ENCODE measurements around the gene SCARB1.
"Not testable (repeated sequence)": the region's sequence is repeated elsewhere in the genome, so short reads cannot be mapped to it uniquely, and the experiment has no call there.

The SCARB1 gene

DNA sequence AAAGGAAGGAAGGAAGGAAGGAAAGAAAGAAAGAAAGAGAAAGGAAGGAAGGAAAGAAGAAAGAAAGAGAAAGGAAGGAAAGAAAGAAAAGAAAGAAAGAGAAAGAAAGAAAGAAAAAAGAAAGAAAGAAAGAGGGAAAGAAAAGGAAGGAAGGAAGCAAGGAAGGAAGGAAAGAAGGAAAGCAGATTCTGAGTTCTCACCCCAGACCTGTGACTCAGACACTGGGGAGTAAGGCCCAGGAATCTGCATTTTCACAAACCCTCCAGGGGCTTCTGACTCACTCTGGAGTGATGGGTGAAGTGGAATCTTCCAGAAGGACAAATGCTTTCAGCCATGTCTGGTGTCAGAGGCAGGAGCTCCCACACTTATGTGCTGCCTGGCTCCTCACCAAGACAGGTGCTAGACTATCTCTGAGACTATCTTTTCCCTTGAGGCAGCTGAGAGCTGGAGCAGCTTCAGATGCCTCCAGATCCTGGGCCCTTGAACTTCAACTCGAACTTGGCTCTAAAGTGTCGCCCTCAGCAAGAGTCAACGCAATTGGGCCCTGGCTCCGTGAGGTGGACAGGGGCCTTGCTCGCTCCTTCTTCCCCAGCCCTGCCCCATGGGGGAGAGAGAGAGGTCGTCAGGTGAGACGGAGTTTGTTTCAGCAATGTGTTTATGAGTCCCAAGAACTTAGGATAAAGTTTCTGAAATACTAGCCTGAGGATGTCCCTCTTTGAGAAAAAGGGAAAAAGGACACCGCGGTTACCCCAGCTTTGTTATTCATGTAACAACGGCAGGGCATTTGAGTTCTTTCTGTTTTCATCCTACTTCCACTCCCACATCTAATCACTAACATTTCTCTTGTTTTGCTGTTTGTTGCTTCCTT lies 19.8 kb upstream of the SCARB1 start:
- no peak for DNase-seq

DNA sequence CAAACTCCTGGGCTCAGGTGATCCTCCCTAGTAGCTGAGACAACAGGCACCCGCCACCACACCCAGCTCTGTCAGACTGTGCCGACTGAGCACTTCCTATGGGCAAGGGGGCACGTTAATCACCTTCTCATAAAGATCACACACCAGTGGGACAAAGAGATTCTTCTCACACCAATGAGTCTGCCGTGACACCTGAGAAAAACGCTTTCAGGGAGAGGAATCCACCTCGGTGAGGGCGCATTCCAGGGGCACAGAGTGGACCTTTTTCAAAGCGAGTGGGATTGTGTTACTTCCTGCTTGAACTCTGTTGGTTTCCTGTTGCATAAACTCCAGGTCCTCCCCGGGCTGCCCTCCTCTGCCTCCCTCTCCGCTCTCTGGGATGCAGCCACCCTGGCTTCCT lies 17.5 kb upstream of the SCARB1 start:
- DNase-seq, result no peak

DNA sequence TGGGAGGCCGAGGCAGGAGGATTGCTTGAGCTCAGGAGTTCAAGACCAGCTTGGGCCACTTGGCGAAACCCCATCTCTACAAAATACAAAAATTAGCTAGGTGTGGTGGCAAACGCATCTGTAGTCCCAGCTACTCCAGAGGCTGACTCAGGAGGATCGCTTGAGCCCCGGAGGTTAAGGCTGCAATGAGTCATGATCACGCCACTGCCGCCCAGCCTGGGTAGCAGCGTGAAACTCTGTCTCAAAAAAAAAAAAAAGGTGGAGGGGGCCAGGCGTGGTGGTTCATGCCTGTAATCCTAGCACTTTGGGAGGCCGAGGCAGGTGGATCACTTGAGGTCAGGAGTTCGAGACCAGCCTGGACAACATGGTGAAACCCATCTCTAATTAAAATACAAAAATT lies 16.7 kb upstream of the SCARB1 start:
- not testable (repeated sequence) for DNase-seq

DNA sequence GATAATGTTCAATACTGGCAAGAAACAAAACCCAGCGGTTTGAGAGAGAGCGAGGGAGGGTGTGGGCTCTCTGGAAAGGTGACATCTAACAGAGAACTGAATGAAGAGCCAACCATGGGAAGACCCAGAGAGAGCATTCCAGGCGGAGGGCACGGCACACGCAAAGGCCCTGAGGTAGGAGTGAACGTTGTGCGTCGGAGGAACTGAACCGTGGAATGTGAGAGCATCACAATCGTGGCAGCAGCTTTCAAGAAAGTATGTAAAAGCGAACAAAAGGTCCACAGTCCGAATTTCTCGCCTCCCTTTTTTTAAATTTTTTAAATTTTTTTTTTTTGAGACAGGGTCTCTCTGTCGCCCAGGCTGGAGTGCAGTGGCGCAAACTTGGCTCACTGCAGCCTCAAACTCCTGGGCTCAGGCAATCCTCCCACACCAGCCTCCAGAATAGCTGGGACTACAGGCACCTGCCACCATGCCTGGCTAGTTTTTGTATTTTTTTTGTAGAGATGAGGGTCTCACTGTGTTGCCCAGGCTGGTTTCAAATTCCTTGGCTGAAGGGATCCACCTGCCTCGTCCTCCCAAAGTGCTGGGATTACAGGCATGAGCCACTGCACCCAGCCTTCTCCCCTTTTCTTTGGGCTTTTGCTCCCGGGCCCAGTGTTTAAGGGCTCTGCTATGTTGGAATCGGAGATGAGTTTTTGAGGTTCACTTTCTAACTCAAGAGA lies 15.3 kb upstream of the SCARB1 start:
- no peak for DNase-seq

DNA sequence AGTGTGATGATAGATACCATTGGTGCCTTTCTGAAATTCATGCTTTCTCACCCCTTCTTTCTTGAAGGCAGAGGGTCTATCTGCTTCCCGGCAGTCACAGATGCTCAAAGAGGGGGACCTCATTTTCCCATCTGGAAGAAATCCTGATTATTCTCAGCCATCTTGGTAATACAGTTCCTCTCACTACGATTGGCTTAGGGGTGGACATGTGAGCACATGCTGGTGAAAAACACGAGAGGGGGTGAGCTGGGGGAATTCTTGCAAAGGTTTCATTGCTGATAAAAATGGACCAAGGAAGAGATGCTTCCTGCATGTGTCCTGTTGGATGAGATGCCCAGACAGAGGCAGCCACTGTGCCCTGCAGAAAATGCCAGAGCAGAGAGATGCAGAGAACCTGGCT lies 13.8 kb upstream of the SCARB1 start:
- no peak for DNase-seq

DNA sequence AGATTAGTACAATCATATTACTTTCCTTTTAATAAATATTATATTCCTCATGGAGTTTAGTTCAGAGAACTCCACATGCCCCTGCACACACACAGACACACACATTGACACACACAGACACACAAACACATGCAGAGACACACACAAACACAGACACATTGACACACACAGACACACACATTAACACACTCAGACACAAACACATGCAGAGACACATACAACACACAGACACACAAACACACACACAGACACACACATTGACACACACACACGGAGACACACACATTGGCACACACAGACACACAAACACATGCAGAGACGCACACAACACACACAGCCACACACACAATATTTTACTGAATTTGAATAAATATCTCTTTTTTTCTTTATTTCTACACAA lies 12.5 kb upstream of the SCARB1 start:
- no peak for DNase-seq

DNA sequence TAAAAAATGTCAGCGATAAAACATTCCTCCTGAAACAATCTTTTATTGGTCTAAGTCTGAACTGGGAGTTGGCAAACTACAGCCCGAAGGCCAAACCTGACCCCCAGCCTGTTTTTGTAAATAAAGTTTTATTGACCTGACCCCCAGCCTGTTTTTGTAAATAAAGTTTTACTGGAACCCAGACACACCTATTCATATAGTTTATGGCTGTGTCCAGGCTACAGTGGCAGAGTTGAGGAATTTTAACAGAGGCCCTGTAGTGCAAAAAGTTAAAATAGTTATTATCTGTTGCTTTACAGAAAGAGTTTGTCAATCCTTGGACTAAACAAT lies 12.1 kb upstream of the SCARB1 start:
- DNase-seq, result no peak

DNA sequence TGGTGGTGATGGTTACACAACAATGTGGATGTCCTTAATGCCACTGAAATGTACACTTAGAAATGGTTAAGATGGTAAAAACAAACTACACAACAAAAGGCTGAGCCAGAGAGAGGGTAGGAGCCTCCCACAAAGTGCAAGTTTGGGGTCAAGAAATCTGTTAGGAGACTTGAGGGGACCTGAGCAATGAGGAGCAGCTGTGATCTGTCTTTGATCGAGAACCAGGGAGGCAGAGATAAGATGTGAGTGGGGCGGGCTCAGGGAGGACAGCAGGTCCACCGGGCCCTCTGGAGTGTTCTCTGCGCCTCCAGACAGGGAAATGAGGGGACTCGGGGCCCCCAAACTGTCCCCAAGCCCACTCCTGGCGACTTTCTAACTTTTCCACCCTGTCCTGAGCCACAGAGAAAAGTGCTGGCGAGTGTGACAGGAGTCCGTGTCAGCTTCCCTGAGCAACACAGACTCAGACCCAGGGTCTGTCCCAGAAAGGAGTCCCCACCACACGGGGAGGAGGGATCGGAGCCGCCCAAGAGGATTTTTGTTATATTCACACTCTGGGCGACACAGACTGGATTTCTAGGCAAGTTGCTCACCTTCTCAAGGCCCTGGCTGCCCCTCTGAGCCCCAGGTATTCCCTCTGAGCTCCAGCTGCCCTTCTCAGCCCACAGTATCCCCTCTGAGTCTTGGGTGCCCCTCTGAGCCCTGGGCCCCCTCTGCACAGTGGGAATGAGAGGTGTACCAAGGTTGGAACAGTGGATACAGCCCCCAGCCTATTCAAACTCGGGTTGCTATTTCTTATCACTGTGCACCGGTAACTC lies 11.5 kb upstream of the SCARB1 start:
- no peak for DNase-seq

DNA sequence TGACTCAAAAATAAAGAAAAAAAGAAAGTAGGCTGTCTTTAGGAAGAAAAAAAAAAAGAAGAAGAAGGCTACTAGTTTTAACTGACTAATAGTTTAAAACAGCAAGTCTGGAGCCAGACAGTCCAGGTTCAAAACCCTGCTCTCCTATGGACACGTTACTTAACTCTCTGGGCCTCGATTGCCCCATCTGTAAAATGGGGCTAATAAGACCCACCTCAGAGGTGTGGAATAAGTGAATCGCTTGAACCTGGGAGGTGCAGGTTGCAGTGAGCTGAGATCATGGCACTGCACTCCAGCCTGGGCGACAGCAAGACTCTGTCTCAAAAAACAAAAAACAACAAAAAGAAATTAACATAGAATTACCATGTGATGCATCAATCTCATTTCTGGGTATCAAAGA lies 10.5 kb upstream of the SCARB1 start:
- DNase-seq, result no peak

DNA sequence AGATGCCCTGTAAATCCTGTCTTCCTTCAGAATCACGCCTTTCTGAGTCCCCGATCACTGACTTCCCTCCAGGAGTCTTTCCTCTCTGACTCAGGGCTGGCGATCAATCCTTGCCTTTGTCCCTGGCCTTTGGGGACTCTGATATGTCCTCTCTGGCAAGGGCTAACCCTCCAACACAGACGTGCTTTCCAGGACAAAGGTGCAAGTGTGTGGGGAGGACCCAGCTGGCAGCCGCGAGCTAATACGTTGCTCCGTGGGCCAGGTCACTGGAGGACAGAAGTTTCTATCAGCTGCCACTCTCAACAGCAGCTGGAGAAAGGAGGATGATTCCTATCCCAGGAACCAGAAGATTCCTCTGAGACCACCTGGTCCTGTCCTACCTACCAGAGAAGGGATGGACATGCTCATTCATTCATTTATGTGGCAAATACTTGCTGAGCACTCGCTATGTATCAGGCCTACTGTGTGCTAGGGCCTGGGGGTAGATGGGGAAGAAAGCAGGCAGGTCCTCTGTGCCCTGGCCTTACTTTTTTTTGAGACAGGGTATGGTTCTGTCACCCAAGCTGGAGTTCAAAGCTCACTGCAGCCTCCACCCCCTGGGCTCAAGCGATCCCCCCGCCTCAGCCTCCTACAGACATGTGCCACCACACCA lies 8.5 kb upstream of the SCARB1 start:
- no peak for DNase-seq

DNA sequence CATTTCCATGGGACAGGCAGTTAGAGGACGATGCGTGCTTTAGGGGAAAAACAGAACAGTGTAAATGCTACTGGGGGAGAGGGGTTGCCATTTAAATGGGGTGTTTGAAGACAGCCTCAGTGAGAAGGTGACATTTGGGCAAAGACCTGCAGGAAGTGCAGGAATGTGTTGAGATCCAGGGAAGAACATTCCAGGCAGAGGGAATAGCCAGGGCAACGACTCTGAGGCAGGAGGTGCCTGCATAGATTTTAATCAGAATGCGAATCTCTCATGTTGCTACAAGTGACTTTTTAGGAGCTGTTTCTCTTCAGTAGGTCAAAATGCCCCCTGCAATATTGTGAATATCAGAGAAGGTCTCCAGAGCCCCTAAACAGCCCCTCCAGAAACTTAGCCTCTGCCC lies 7.6 kb upstream of the SCARB1 start:
- no peak for DNase-seq

DNA sequence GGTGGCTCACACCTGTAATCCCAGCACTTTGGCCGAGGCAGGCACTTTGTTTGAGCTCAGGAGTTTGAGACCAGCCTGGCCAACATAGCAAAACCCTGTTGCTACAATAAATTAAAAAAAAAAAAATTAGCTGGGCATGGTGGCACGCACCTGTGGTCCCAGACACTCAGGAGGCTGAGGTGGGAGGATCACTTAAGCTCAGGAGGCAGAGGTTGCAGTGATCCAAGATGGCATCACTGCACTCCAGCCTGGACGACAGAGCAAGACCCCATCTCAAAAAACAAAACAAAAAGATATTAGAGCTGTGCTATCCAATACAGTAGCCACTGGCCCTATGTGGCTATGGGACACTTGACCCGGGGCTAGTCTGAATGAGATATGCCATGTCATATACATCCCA lies 6.9 kb upstream of the SCARB1 start:
- no peak for DNase-seq

DNA sequence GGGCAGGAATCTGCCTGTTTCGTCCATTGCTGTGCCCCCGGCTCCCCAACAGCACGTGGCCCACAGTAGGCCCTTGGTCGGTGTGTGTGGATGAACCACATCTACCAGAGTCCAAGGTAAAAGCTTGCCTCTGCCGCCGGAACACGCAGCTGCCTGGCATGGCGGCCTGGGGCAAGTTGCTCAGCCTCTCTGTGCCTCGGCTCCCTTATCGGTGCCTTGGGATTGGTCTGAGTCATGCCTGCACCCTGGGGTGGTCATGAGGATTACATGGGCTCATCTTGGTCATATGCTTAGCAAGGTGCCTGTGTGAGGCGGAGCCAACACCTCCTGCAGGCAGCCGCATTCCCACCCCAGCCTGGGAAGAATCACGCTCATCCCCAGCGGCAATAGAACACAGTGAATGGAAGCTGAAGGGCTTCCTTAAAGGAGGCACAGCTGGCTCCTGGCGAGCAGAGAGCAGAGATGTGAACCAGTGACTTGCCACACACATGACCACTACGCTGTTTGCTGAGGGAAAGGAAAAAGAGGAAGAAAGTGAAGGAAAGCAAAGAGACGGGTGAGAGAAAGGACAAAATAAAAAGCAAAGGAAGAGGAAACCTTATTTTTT lies 5.5 kb upstream of the SCARB1 start:
- DNase-seq, result no peak

DNA sequence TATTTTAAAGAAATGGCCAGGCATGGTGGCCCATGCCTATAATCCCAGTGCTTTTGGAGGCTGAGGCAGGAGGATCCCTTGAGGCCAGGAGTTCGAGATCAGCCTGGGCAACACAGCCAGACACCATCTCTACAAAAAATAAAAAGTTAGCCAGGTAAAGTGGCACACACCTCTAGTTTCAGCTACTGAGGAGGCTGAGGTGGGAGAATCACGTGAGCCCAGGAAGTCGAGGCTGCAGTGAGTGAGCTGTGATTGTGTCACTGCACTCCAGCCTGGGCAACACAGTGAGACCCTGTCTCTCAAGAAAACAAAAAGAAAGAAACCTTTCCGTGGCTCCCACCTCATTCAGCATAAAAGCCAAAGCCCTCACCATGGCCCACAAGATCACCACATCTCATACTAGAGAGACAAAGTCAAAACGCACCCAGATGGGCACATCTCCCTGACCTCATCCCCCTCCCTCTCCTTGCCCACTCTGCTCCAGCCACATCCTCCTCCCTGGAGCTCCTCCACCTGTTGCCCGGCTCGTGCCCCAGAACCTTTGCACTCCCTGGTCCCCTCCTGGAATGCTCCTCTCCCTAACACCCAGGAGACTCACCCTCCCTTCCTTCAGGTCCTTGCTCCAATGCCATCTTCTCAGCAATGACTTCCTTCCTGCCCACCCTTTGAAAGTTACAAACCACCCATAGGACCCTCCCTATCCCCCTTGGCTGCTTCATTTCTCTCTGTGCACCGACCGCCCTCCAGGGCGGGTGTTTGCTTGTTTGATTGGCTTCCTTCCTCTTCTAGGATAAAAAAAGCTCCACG lies 4.8 kb upstream of the SCARB1 start:
- no peak for DNase-seq

DNA sequence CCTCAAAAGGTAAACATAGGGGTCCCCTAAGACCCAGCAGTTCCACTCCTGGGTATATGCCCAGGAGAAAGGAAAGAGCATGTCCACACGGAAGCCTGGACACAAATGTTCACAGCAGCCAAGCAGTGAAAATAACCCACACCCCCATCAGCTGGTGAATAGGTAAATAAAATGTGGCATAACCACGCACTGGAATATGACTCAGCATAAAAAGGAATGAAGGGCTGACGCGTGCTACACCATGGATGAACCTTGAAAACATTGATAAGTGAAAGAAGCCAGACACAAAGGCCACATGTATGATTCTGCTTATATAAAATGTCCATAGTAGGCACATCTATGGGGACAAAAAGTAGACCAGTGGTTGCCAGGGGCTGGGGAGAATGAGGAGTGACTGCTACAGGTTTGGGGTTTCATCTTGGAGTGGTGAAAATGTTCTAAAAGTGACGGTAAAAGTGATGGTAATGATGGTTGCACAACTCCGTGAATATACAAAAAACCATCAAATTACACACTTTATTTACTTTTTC lies 3.8 kb upstream of the SCARB1 start:
- no peak for DNase-seq

DNA sequence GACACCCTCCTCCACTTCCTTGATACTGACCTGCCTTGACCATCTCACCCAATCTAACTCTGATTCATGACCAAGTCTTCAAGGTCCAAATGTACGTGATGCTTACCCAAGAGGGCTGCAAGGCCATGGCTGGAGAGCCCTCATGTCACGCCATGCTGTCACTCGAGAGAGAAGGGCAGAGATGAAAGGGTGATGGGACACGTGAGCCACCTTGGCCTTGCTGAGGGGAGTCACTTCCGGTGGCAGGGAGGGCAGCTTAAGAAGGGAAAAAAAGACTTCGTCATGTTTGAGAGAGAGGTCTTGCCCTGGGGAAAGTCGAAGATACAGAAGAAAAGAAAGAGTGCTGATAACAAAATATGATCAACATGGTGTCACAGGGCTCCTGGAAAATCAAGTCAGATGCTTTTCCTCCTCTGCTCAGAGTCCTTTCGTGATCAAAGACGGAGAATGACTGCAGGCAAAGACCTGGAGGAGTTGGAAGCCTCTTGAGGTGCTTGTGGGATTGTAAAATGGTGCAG lies 3.3 kb upstream of the SCARB1 start:
- no peak for DNase-seq

DNA sequence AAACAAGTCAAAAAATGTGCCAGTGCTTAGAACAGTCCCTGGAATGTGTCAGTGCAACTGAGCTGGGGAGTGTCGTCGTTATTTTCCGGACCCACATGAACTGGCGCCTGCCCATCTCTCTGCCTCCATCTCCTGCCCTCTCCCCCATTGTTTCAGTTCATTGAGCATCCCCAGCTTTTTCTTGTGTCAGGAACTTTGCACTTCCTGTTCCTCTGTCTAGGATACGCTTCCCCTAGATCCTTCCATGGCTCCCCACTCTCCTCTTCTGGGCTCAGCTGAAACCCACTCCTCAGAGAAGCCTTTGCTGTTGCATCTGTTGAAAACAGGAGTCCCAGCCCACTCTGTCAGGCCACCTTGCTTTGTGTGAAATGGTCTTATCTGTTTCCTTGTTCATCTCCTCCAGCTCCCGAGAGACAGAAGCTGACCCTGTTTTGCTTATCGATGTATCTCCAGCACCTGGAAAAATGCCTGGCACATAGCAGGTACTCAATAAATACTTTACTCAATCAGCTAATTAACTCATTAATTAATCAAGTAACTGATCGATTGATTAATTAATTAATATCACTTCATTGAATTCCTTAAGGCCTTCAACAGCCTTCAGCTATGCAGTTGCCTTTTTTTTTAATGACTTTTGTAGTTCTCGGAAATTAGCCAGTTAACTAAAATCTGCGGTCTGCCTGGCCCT lies 2.7 kb upstream of the SCARB1 start:
- no peak for DNase-seq

DNA sequence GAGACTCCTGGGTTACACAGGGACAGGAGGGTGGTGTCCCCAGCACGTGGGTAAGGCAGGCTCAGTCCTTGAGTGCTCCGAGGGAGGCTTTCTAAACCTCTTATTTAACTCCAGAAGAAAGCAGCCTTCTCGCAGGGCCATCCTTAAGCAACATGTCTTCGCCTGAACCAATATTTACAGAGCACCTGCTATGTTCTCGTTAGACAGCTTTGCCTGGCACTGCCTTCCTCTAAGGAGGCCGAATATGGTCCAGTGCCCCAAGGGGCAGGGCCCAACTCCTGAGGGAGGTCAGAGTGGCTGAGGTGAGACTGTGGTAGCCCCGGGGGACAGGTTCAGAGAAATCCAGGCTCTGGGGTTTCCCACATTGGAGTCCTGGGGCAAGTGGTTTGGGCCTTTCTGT lies 2.1 kb upstream of the SCARB1 start:
- no peak for DNase-seq

DNA sequence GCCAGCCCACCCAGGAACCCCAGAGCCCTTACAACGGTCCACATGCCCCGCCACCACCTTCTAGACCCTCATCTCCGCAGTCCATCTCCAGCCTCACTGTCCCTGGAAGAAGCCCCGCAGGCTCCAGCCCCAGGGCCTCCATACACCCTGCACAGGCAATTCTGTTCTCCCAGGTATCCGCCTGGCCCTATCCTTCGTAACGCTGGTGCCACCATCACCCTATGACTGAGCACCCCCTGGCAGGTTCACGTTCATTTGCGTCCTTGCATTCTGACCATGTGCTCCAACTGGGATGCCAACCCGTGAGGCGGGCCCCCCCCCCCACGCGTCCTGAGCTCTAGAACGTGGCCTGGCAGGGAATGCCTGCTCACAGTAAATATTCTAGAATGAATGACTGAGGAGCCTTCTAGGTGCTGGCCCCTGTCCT lies 675 bp upstream of the SCARB1 start:
- no peak for DNase-seq

DNA sequence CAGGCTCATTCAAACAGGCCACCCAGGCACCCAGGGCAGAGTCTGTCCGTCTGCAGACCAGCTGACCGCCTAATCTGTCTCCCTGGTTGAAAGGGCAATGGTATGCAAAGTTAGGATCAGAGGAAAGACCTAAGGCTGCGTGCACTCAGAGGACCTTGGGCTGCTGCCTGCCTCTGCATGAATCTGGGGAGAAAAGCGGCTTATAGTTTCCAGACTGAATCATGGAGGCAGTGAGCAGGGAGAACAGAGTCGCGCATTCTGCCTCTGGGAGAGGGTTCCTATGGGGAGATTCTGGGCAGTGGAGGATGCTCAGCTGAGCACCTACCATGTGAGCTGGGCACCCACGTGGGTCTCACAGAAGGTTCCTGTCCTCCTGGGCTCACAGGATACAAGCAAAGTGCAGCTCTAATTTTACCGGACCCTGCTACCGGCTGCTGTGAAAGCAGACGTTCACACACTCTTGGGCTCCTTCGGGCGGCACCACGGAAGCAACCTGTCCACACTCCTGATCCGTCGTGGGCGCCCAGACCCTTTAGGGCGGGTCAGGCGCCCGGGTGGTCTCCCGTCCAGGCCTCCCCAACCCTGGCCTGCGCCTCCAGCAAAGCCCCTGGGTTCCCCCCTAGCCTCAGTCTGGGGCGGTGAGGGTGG lies 772 bp downstream of the SCARB1 start:
- no peak for DNase-seq

Measured in NCI-H2029 (cell line).